Testis (tissue), 3 donors: ENCODE data around the gene KDM1B. TPM values are rescaled to one million over a fixed set of nuclear protein-coding genes. Genes with fewer than 3 reads are reported as not detected.

Experiments used
- DNase-seq: peaks from one replicate; pipeline ENCODE4 v3.0.0-alpha.2; 2019
- H3K27ac ChIP-seq, 2 donors: fragments of 200-600 bp; sonication (generic); one replicate each; pipeline ENCODE4 v1.5.1; 2019
- H3K27me3 ChIP-seq: fragments of 200-600 bp; sonication (generic); one replicate; pipeline ENCODE4 v1.5.1; 2019
- H3K36me3 ChIP-seq: fragments of 200-600 bp; sonication (generic); one replicate; pipeline ENCODE4 v1.5.1; 2017; ENCODE audit warnings: low read depth; ENCODE audit errors: missing control alignments
- H3K4me1 ChIP-seq: fragments of 200-600 bp; sonication (generic); one replicate; pipeline ENCODE4 v1.5.1; 2019
- H3K4me3 ChIP-seq, 2 donors: fragments of 200-600 bp; sonication (generic); one replicate each; pipeline ENCODE4 v1.5.1; 2017 to 2019
- H3K9me3 ChIP-seq: fragments of 200-600 bp; sonication (generic); one replicate; pipeline ENCODE4 v1.5.1; 2017
- CTCF ChIP-seq, 3 experiments: fragments of 450-650 bp in 2 of 3; fragments of 200-600 bp in 1 of 3; sonication (generic) in 1 of 3; IDR thresholded peaks; one replicate each; pipeline ENCODE4 v1.5.1; 2016 to 2019; ENCODE audit warnings: antibody characterized with exemption in 3 of 3, mild to moderate bottlenecking in 2 of 3, moderate library complexity in 1 of 3
- POLR2A ChIP-seq: fragments of 450-650 bp; IDR thresholded peaks from one replicate; pipeline ENCODE4 v1.6.1; 2017; ENCODE audit warnings: antibody characterized with exemption, mild to moderate bottlenecking, moderate library complexity
- WGBS, 2 donors: methylation state at CpG; one replicate each; pipeline ENCODE4 v1.1.5; 2018; 5-methylcytosine and 5-hydroxymethylcytosine counted together
- intact Hi-C: fragments of 100-400 bp; cut with DNase I; formaldehyde crosslinking; loops from one replicate; pipeline ENCODE4 v1.15.1; 2023; ENCODE audit warnings: low total_unique reads
- polyA plus RNA-seq: library from polyadenylated mRNA; stranded (reverse); fragments of 350-450 nt; fragmentation: Illumina TruSeq; extraction: RNeasy Lipid Tissue Mini Kit (QIAGEN cat#74804); gene quantifications from one replicate; pipeline ENCODE4 v1.2.3, GENCODE V29; 2014; ENCODE audit warnings: low read depth, low replicate concordance; ENCODE audit not compliant: insufficient read depth
- total RNA-seq, 2 donors: library from RNA; depleted of rRNA; stranded (reverse); fragments of >200 nt; gene quantifications; one replicate each; pipeline ENCODE4 v1.2.3, GENCODE V29; 2016

Gene KDM1B
- total and polyA plus RNA-seq, 3 donors from 2014 or later = 32.1 to 41.1 (median 38.1) TPM

- intact Hi-C loops = no loop called here
- H3K9me3 ChIP-seq = no peaks in the 10 kb centered on the region
- no peak overlapping the region for H3K4me3 ChIP-seq
- no peaks in the 10 kb centered on the region for H3K27me3 ChIP-seq
- H3K4me1 ChIP-seq = no peaks in the 10 kb centered on the region
- 90 to 91% methylated on average over 5 of the region's 5 CpGs for WGBS, 2 donors
- no peak overlapping the region for H3K27ac ChIP-seq
- no peaks in the 10 kb centered on the region for H3K36me3 ChIP-seq
- DNase-seq = no peak
- no peak for TF ChIP-seq CTCF (IDR thresholded peaks at IDR 0.05)
- no peak for TF ChIP-seq POLR2A
Observed at GRCh38 chr6:18117136-18117535, 38.1 kb upstream of the KDM1B start.

GRCh38 chr6:18118330-18118729 lies 36.9 kb upstream of the KDM1B start:
- Histone ChIP-seq H3K36me3 (no peaks in the 10 kb centered on the region), H3K4me1 (no peaks in the 10 kb centered on the region), H3K27me3 (no peaks in the 10 kb centered on the region), H3K9me3 (no peaks in the 10 kb centered on the region), H3K4me3 (no peak overlapping the region), H3K27ac (no peak overlapping the region)
- intact Hi-C loops = no loop called here
- no peak for DNase-seq
- WGBS, 2 donors = 61 to 75% methylated on average over 3 of the region's 3 CpGs
- TF ChIP-seq CTCF (IDR thresholded peaks at IDR 0.05) (no peak), POLR2A (no peak)

- intact Hi-C loops = no loop called here
- H3K27me3 ChIP-seq = no peaks in the 10 kb centered on the region
- no peaks in the 10 kb centered on the region for H3K9me3 ChIP-seq
- H3K36me3 ChIP-seq = no peaks in the 10 kb centered on the region
- no peaks in the 10 kb centered on the region for H3K4me1 ChIP-seq
- TF ChIP-seq POLR2A = no peak
- no peak for TF ChIP-seq CTCF (IDR thresholded peaks at IDR 0.05)
- no peak overlapping the region for H3K4me3 ChIP-seq
- WGBS, 2 donors = 78 to 82% methylated on average over 5 of the region's 5 CpGs
- no peak overlapping the region for H3K27ac ChIP-seq
- no peak for DNase-seq
Observed at GRCh38 chr6:18119236-18119635, 36.0 kb upstream of the KDM1B start.

GRCh38 chr6:18121580-18122127 lies 33.6 kb upstream of the KDM1B start:
- H3K36me3 ChIP-seq = no peaks in the 10 kb centered on the region
- no peak overlapping the region for H3K27ac ChIP-seq
- H3K9me3 ChIP-seq = no peaks in the 10 kb centered on the region
- no peak for DNase-seq
- no peaks in the 10 kb centered on the region for H3K4me1 ChIP-seq
- no peaks in the 10 kb centered on the region for H3K27me3 ChIP-seq
- peak overlapping the region in 1 of 2 donors; percentile 54 for H3K4me3 ChIP-seq
- WGBS, 2 donors = 51 to 56% methylated on average over 9 to 19 of the region's 19 CpGs
- TF ChIP-seq CTCF (IDR thresholded peaks at IDR 0.05) (no peak), POLR2A (no peak)
- intact Hi-C loops = loop anchor here (10.0 kb wide), 1 partner anchor 317 kb away; no protein-coding TSS in a partner anchor
